Measurements from ENCODE around the gene ATPAF2. TPM values are rescaled to one million over a fixed set of nuclear protein-coding genes. Genes with fewer than 3 reads are reported as not detected.

The ATPAF2 gene
- total and polyA plus RNA-seq, 10 of the 15 experiments (the other 5 are each of a cell fraction or from before 2014, with no cell fraction given) = 6.5 to 33.0 (median 26.5) TPM

DNA sequence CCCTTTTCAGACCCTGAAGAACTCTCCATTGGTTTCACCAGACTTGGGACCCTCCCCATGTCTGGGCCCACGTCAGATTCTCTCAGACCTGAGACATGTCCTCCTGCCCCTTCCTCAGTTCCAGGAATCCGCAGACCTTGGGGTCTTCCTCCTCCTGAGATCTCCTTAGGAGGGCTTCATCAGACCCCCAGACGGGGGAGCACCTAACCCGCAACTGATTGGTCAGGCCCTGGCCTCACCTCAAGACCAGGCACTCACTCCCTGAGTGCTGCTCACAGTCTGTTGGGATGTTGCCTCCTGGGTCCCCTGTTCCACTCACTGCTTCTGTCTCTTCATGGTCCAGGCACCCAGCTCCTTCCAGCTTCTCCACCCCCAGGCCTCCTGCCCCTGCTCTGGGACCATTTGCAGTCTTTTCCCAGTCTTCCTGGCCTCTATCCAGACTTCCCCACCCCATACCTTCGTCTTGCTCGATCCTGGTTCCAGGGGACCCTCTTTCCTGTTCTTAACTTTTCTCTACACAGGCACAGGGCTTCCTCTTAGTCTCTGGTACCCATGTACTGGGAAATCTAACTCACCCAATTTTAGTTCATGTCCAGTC, 1.4 kb upstream of the ATPAF2 start:
- H2AFZ ChIP-seq (ENCODE audit: control insufficient read depth, low read depth, low read length) = peak overlapping the region; percentile 88
- no peak for FAIRE-seq
- RAD21 ChIA-PET (ENCODE audit: unreplicated experiment) = no interaction called here
- H4K20me1 ChIP-seq (ENCODE audit: control insufficient read depth, insufficient read depth) = no peaks in the 10 kb centered on the region
- CTCF ChIA-PET = no interaction called here
- no peak for TF ChIP-seq CHD1 (IDR thresholded peaks at IDR 0.05; ENCODE audit: low read depth, low read length)
- TF ChIP-seq GABPA (IDR thresholded peaks at IDR 0.05; ENCODE audit: low read depth) = no peak
- no peak for TF ChIP-seq RUNX3 (IDR thresholded peaks at IDR 0.05; ENCODE audit: low read length)
- TF ChIP-seq, protein P1, sequence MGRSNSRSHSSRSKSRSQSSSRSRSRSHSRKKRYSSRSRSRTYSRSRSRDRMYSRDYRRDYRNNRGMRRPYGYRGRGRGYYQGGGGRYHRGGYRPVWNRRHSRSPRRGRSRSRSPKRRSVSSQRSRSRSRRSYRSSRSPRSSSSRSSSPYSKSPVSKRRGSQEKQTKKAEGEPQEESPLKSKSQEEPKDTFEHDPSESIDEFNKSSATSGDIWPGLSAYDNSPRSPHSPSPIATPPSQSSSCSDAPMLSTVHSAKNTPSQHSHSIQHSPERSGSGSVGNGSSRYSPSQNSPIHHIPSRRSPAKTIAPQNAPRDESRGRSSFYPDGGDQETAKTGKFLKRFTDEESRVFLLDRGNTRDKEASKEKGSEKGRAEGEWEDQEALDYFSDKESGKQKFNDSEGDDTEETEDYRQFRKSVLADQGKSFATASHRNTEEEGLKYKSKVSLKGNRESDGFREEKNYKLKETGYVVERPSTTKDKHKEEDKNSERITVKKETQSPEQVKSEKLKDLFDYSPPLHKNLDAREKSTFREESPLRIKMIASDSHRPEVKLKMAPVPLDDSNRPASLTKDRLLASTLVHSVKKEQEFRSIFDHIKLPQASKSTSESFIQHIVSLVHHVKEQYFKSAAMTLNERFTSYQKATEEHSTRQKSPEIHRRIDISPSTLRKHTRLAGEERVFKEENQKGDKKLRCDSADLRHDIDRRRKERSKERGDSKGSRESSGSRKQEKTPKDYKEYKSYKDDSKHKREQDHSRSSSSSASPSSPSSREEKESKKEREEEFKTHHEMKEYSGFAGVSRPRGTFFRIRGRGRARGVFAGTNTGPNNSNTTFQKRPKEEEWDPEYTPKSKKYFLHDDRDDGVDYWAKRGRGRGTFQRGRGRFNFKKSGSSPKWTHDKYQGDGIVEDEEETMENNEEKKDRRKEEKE (IDR thresholded peaks at IDR 0.05) = no peak
- TF ChIP-seq, protein P2, sequence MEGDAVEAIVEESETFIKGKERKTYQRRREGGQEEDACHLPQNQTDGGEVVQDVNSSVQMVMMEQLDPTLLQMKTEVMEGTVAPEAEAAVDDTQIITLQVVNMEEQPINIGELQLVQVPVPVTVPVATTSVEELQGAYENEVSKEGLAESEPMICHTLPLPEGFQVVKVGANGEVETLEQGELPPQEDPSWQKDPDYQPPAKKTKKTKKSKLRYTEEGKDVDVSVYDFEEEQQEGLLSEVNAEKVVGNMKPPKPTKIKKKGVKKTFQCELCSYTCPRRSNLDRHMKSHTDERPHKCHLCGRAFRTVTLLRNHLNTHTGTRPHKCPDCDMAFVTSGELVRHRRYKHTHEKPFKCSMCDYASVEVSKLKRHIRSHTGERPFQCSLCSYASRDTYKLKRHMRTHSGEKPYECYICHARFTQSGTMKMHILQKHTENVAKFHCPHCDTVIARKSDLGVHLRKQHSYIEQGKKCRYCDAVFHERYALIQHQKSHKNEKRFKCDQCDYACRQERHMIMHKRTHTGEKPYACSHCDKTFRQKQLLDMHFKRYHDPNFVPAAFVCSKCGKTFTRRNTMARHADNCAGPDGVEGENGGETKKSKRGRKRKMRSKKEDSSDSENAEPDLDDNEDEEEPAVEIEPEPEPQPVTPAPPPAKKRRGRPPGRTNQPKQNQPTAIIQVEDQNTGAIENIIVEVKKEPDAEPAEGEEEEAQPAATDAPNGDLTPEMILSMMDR (IDR thresholded peaks at IDR 0.05 in 2 of 3, conservative IDR thresholded peaks at IDR 0.05 in 1 of 3; ENCODE audit: control insufficient read depth in 2 of 3, extremely low read depth in 1 of 3, insufficient read depth in 1 of 3, low read depth in 3 of 3, low read length in 3 of 3) = no peak
- TF ChIP-seq STAT1 (conservative IDR thresholded peaks at IDR 0.05) = no peak
- no peak for ATAC-seq
- peak overlapping the region; percentile 77 for H3K4me2 ChIP-seq (ENCODE audit: control insufficient read depth, insufficient read depth)
- in situ Hi-C loops (cut with MboI) (no loop called here), intact Hi-C loops (cut with micrococcal nuclease; ENCODE audit: unreplicated experiment) (no loop called here)
- H3K79me2 ChIP-seq (ENCODE audit: control insufficient read depth, insufficient read depth, low read length) = peaks cover 24% of the 10 kb centered on the region
- WGBS (ENCODE audit: insufficient coverage, insufficient replicate concordance, low lambda C conversion rate, missing lambda C conversion rate) = 45% methylated on average over 6 of the region's 6 CpGs
- peak overlapping the region; percentile 87 for H3K4me3 ChIP-seq
- SMC1A ChIA-PET (ENCODE audit: uncharacterized antibody, unreplicated experiment) = no interaction called here
- H3K27ac ChIP-seq (ENCODE audit: control insufficient read depth, insufficient read depth) = 0 out of 2 replicates have a peak overlapping the region, but pooled peaks have one; percentile 18
- peaks cover 17% of the 10 kb centered on the region for H3K4me1 ChIP-seq (ENCODE audit: control insufficient read depth, insufficient read depth, low read length)
- POLR2A ChIA-PET = no interaction called here
- DNase-seq (ENCODE audit: low read depth, low spot score) = no peak
- BruUV-seq (replicated peaks) = no TSS peak
- H3K9me3 ChIP-seq (replicated peaks; ENCODE audit: control insufficient read depth, insufficient read depth, low read length) = no peaks in the 10 kb centered on the region
- H3K9ac ChIP-seq (ENCODE audit: control insufficient read depth, insufficient read depth, low read length) = peak overlapping the region; percentile 82
- H3K36me3 ChIP-seq (ENCODE audit: control insufficient read depth in 2 of 2, insufficient read depth in 2 of 2, low read length in 1 of 2) = no peaks in the 10 kb centered on the region
- no peaks in the 10 kb centered on the region for H3K27me3 ChIP-seq (replicated peaks in 1 of 2; ENCODE audit: control insufficient read depth in 2 of 2, insufficient read depth in 2 of 2, low read length in 1 of 2)
